HEK293T (cell line): ENCODE data around the gene RFX1.

Experiments used
- ARNT ChIP-seq: fragments of 450-650 bp; IDR thresholded peaks from 2 replicates; pipeline ENCODE4 v1.6.1; 2017; ENCODE audit warnings: mild to moderate bottlenecking
- BHLHE40 ChIP-seq: fragments of 450-650 bp; IDR thresholded peaks from 2 replicates; pipeline ENCODE4 v1.6.1; 2016; ENCODE audit warnings: mild to moderate bottlenecking, moderate library complexity, borderline replicate concordance
- FOXK2 ChIP-seq: fragments of 450-650 bp; IDR thresholded peaks from 2 replicates; pipeline ENCODE4 v1.6.1; 2016; ENCODE audit warnings: mild to moderate bottlenecking
- FOXM1 ChIP-seq: fragments of 450-650 bp; IDR thresholded peaks from 2 replicates; pipeline ENCODE4 v1.6.1; 2017; ENCODE audit warnings: mild to moderate bottlenecking, borderline replicate concordance
- LEF1 ChIP-seq: fragments of 450-650 bp; IDR thresholded peaks from 2 replicates; pipeline ENCODE4 v1.6.1; 2017; ENCODE audit warnings: mild to moderate bottlenecking, borderline replicate concordance
- SP1 ChIP-seq: fragments of 450-650 bp; IDR thresholded peaks from 2 replicates; pipeline ENCODE4 v1.6.1; 2017

- TF ChIP-seq BHLHE40 (no peak), FOXM1 (no peak), FOXK2 (no peak), ARNT (no peak), SP1 (no peak), LEF1 (no peak)
These were observed 50.3 kb downstream of the RFX1 start for GRCh38 chr19:13955662-13956364.
